SH-SY5Y (cell line): ENCODE results near the gene ADAMTS20.

Source experiments
- GATA2 ChIP-seq: IDR thresholded peaks from 2 replicates; pipeline ENCODE4 v1.6.1; 2011; ENCODE audit warnings: mild to moderate bottlenecking, low read depth, low read length
- GATA3 ChIP-seq: IDR thresholded peaks from 2 replicates; pipeline ENCODE4 v1.6.1; 2011; ENCODE audit warnings: low read depth, mild to moderate bottlenecking, low read length, moderate library complexity

DNA sequence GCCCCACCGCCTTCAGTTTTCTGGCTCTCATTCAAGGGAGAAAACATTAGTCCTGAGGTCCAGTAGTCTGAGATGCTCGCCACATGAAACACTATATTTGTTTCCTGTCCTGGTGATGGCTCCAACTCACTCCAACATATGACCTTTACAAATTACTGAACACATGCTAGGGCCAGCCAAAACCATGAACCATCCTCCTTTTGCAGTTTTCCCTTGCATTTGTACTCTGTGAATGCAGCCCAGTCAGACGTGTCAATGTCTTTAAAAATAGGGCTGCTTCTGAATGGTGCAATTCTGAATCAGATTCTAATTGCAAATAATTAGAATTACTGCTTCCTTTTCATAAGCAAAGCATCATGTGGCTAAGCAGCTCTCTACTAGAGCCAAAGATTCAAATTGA, 36.0 kb downstream of the ADAMTS20 start:
- TF ChIP-seq GATA2 (no peak), GATA3 (no peak)
